ENCODE measurements around the gene BMPER. TPM values are rescaled to one million over a fixed set of nuclear protein-coding genes. Genes with fewer than 3 reads are reported as not detected.

BMPER gene
- total RNA-seq, 3 donors from 2014 or later (not counting 1 experiment from before 2014, with no cell fraction given): 0.32 to 0.64 (median 0.50) TPM

- H3K36me3 ChIP-seq (ENCODE audit: control insufficient read depth, insufficient read depth, low read length): no peaks in the 10 kb centered on the region
- H3K4me3 Mint-ChIP-seq: no peak overlapping the region
Measured at GRCh38 chr7:34181271-34181958, 276.1 kb downstream of the BMPER start.

GRCh38 chr7:34184466-34184865 is 279.1 kb downstream of the BMPER start:
- no peak overlapping the region for H3K4me3 Mint-ChIP-seq

More at GRCh38 chr7:34181271-34181958, 276.1 kb downstream of the BMPER start:
- no peak for DNase-seq
- 87% methylated on average over 3 of the region's 3 CpGs for WGBS (ENCODE audit: insufficient coverage)
- Histone ChIP-seq H3K9me3 (ENCODE audit: control insufficient read depth, insufficient read depth, low read length) (peaks cover 6% of the 10 kb centered on the region), H3K27ac (ENCODE audit: low read length) (no peak overlapping the region), H3K27me3 (ENCODE audit: control insufficient read depth, insufficient read depth, low read length) (no peaks in the 10 kb centered on the region), H3K4me1 (ENCODE audit: control insufficient read depth, insufficient read depth, low read length) (no peaks in the 10 kb centered on the region), H3K4me3 (ENCODE audit: low read length) (no peak overlapping the region)
- ATAC-seq: no peak
- peaks cover 2 to 8% of the 10 kb centered on the region in 2 donors for H3K9me3 Mint-ChIP-seq
- no peaks in the 10 kb centered on the region for H3K36me3 Mint-ChIP-seq
- H3K27me3 Mint-ChIP-seq (ENCODE audit: low read depth in 2 of 2): no peaks in the 10 kb centered on the region
- no peaks in the 10 kb centered on the region for H3K4me1 Mint-ChIP-seq
- no peak for TF ChIP-seq CTCF (IDR thresholded peaks at IDR 0.05)
- intact Hi-C loops (cut with micrococcal nuclease): no loop called here
- H3K27ac Mint-ChIP-seq: no peak overlapping the region

GRCh38 chr7:34187798-34188307 is 282.5 kb downstream of the BMPER start:
- H3K9me3 ChIP-seq (ENCODE audit: control insufficient read depth, insufficient read depth, low read length): no peaks in the 10 kb centered on the region
- H3K36me3 ChIP-seq (ENCODE audit: control insufficient read depth, insufficient read depth, low read length): no peaks in the 10 kb centered on the region
- intact Hi-C loops (cut with micrococcal nuclease): no loop called here
- WGBS (ENCODE audit: insufficient coverage): no CpG with 5 or more reads among the region's 2 CpGs
- H3K4me3 Mint-ChIP-seq: no peak overlapping the region
- no peak for TF ChIP-seq CTCF (IDR thresholded peaks at IDR 0.05)
- H3K4me1 Mint-ChIP-seq: no peaks in the 10 kb centered on the region
- H3K36me3 Mint-ChIP-seq: no peaks in the 10 kb centered on the region
- no peak overlapping the region for H3K27ac Mint-ChIP-seq
- H3K27me3 ChIP-seq (ENCODE audit: control insufficient read depth, insufficient read depth, low read length): no peaks in the 10 kb centered on the region
- no peak overlapping the region for H3K27ac ChIP-seq (ENCODE audit: low read length)
- peaks cover 5 to 7% of the 10 kb centered on the region in 2 donors for H3K9me3 Mint-ChIP-seq
- ATAC-seq (no peak), DNase-seq (no peak)
- no peaks in the 10 kb centered on the region for H3K4me1 ChIP-seq (ENCODE audit: control insufficient read depth, insufficient read depth, low read length)
- no peaks in the 10 kb centered on the region for H3K27me3 Mint-ChIP-seq (ENCODE audit: low read depth in 2 of 2)
- no peak overlapping the region for H3K4me3 ChIP-seq (ENCODE audit: low read length)

More at GRCh38 chr7:34184466-34184865, 279.1 kb downstream of the BMPER start:
- no peak overlapping the region for H3K4me3 ChIP-seq (ENCODE audit: low read length)
- no peaks in the 10 kb centered on the region for H3K36me3 Mint-ChIP-seq
- peaks cover 6% of the 10 kb centered on the region for H3K9me3 ChIP-seq (ENCODE audit: control insufficient read depth, insufficient read depth, low read length)
- DNase-seq: no peak
- intact Hi-C loops (cut with micrococcal nuclease): no loop called here
- H3K4me1 Mint-ChIP-seq: no peaks in the 10 kb centered on the region
- no peaks in the 10 kb centered on the region for H3K4me1 ChIP-seq (ENCODE audit: control insufficient read depth, insufficient read depth, low read length)
- H3K27ac ChIP-seq (ENCODE audit: low read length): no peak overlapping the region
- no peaks in the 10 kb centered on the region for H3K27me3 ChIP-seq (ENCODE audit: control insufficient read depth, insufficient read depth, low read length)
- H3K27ac Mint-ChIP-seq: no peak overlapping the region
- ATAC-seq: no peak
- no CpG with 5 or more reads among the region's 1 CpG for WGBS (ENCODE audit: insufficient coverage)
- H3K9me3 Mint-ChIP-seq: peaks cover 5 to 6% of the 10 kb centered on the region in 2 donors
- H3K36me3 ChIP-seq (ENCODE audit: control insufficient read depth, insufficient read depth, low read length): no peaks in the 10 kb centered on the region
- H3K27me3 Mint-ChIP-seq (ENCODE audit: low read depth in 2 of 2): no peaks in the 10 kb centered on the region
- TF ChIP-seq CTCF (IDR thresholded peaks at IDR 0.05): no peak
